GM11168 (cell line): ENCODE results near the gene THEMIS.

Source experiments
- in situ Hi-C: fragments of 300-500 bp; cut with MboI; formaldehyde crosslinking; loops from one replicate; pipeline ENCODE4 v1.12.0; 2022; ENCODE audit warnings: low sequenced_read_pairs; ENCODE audit not compliant: unreplicated experiment

THEMIS gene

GRCh38 chr6:127864701-127865100, 36.2 kb downstream of the THEMIS start:
- in situ Hi-C loops = no loop called here

- in situ Hi-C loops = no loop called here
These were observed 40.1 kb downstream of the THEMIS start for GRCh38 chr6:127860723-127861122.

GRCh38 chr6:127859956-127860355, 40.9 kb downstream of the THEMIS start:
- in situ Hi-C loops = no loop called here

- in situ Hi-C loops = no loop called here
These were observed 42.0 kb downstream of the THEMIS start for GRCh38 chr6:127858727-127859391.

DNA sequence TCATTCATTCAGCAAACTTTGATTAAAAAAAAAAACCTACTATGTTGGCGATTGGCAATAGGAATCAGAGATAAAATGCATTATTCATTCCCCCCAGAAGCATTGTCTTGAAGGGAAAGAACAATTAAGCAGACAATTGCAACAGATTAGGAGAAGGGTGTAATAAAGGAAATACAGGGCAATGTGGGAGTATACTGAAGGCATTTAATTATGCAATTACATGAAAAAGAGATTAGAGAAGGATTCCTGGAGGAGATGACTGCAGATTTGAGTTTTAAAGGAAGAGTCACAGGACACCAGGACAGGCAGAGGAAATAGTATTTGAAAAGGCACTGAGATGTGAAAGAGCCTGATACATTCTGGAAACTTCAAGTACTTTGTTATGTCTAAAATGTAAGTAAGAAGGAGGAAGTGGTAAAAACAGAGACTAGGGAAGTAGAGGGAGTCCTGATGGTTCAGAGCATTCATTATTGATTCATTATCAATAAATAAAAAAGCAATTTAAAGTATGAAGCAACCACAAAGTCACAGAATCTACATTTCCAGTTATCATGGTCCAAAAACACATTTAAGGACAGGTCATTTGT, 43.7 kb downstream of the THEMIS start:
- in situ Hi-C loops = no loop called here

DNA sequence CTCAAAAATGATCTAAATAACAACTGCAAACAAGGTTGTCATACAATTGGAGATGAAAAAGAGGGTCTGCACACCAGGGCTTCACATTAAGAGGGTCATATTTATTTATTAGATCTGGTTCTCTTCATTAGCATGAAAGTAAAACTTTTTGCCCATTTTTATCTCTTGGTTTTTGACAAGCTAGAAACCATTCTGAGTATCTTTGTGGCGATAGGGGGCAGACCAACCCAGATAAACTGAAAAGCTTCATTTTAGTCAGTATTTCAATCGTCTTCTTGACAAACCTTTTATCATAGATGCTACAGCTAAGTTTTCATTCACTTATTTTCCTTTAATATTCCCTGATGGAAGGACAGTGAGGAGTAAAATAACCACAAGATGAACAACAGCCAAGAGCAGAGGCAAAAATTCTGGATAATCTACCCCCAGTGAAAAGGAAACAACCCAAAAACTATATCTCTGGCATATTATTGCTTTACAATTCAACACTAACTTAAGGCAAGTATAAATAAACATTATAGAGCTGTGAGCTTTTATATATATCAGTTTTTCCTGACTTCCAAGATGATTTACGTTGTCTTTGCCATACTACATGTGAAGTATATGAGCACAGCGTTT, 45.2 kb downstream of the THEMIS start:
- in situ Hi-C loops = no loop called here

- in situ Hi-C loops = no loop called here
These were observed 46.8 kb downstream of the THEMIS start for GRCh38 chr6:127854009-127854408.

- in situ Hi-C loops = no loop called here
These were observed 49.7 kb downstream of the THEMIS start for GRCh38 chr6:127851197-127851596.

GRCh38 chr6:127845242-127845641, 55.6 kb downstream of the THEMIS start:
- in situ Hi-C loops = no loop called here

DNA sequence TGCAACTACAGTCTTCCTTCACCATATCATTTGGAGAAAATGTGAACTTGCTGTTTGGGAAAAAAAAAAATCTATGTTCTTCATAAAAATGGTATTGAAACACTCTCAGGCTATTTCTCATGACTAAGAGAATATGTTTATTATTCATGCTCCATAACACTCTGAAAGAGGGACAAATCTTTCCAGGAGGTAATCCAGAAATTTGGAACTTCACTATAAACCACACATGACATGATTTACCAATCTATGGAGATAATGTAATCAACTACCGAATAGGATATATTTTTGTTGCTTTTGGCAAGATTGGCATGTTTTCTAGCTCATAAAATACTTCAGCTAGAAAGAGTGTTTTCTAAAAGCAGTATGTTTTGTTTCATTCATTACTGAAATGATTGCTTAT, 56.3 kb downstream of the THEMIS start:
- in situ Hi-C loops = no loop called here

DNA sequence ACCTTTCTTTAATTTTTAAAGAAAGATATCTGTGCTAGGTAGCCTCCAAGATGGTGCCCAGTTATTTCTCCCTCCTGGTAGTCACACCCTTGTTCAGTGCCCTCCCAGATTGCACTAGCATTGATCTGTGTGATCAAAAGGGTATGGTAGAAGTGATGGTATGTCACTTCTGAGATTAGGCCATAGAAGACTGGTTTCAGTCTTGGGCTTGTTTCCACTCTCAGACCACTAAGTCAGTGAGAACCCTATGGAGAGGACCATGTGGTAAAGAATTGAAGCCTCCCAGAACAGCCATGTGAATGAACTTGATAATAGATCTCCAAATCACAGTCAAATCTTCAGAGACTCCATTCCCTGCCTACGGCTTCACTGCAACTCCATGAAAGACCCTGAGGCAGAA, 57.3 kb downstream of the THEMIS start:
- in situ Hi-C loops = no loop called here

DNA sequence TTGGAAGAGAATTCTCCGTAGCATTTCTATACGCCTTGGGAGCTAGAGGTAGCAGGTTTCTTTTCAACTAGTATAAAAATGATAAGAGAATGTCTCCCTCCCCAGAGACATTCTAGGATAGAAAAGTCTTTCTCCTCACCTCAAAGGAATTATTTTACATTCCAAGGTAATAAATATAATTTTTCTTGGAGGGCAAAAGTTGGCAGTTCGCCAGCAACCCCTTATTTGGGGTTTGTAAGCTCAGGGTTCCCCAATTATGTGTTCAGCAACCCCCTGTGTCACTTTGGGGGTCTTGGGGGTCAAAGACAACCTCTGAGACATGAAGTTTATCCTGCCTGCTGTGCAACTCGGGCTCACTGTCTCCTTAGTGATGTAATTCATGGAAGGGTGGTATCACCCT, 58.3 kb downstream of the THEMIS start:
- in situ Hi-C loops = no loop called here

- in situ Hi-C loops = no loop called here
These were observed 59.0 kb downstream of the THEMIS start for GRCh38 chr6:127841811-127842210.

DNA sequence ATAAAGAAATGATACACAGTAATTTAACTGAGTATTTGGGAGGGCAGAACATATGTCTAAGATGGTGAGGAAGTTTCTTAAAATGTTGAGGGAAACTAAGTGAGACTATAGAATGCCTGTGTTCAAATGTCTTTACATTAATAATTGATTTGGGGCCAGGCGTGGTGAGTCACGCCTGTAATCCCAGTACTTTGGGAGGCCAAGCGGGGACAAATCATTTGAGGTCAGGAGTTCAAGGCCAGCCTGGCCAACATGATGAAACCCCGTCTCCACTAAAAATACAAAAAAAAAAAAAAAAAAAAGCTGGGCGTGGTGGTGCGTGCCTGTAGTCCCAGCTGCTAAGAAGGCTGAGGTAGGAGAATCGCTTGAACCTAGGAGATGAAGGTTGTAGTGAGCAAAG, 66.7 kb downstream of the THEMIS start:
- in situ Hi-C loops = no loop called here

DNA sequence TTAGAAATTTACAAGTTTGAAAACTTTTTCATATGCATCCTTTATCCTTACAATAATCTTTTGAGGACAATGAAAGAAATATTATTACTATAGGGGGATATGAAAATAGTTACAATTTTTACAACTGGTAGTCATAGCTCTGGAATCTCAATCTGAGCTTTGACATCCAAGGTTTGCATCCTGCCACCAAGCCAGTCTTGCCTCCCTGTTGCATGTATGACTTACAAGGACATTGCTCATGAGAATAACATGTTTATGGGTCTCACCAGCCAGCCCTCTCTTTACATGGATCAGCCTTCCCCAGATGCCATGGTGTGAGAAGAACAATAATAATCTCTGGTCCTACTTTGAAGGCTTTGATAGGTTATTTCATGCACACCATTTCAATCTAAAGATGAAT, 67.5 kb downstream of the THEMIS start:
- in situ Hi-C loops = no loop called here

GRCh38 chr6:127832381-127832780, 68.5 kb downstream of the THEMIS start:
- in situ Hi-C loops = no loop called here

DNA sequence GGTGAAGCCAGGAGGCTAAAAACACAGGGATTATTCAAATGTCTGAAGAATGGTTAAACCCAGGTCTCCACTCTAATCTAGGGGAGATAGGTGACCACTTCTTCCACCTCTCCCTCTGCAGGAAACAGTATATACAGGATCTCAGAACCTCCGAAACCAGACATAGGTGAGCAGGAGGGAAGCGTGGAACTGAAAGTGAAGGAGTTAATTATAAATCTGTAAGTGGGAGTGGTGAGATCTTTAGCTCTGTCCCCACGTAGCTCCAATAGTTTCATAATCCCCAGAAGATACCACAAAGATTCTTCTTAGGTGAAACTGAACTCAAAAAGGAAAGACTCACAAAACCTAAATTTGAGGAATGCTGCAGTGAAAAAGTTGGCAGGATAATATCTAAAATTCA, 76.8 kb downstream of the THEMIS start:
- in situ Hi-C loops = no loop called here

GRCh38 chr6:127821431-127821830, 79.4 kb downstream of the THEMIS start:
- in situ Hi-C loops = no loop called here

- in situ Hi-C loops = no loop called here
These were observed 82.7 kb downstream of the THEMIS start for GRCh38 chr6:127818149-127818548.

GRCh38 chr6:127816643-127817042, 84.2 kb downstream of the THEMIS start:
- in situ Hi-C loops = no loop called here

- in situ Hi-C loops = no loop called here
These were observed 87.2 kb downstream of the THEMIS start for GRCh38 chr6:127813699-127814027.
